PC-3 (cell line): Measurements from ENCODE around the gene TBL3.

Source experiments
- EZH2 ChIP-seq: fragments of 300-600 bp; sonication (generic); IDR thresholded peaks from one replicate; pipeline ENCODE4 v1.6.1; 2017; ENCODE audit warnings: antibody characterized with exemption, mild to moderate bottlenecking, low read length; ENCODE audit not compliant: unreplicated experiment
- EZH2phosphoT487 ChIP-seq: fragments of 300-600 bp; sonication (generic); IDR thresholded peaks from 2 replicates; pipeline ENCODE4 v1.6.1; 2018; ENCODE audit warnings: mild to moderate bottlenecking, antibody characterized with exemption, low read length, borderline replicate concordance
- TF ChIP-seq, protein P1 (sequence below): fragments of 300-600 bp; sonication (generic); conservative IDR thresholded peaks from 2 replicates; pipeline ENCODE4 v1.5.1; 2017; ENCODE audit warnings: antibody characterized with exemption, low read depth, mild to moderate bottlenecking, low read length

DNA sequence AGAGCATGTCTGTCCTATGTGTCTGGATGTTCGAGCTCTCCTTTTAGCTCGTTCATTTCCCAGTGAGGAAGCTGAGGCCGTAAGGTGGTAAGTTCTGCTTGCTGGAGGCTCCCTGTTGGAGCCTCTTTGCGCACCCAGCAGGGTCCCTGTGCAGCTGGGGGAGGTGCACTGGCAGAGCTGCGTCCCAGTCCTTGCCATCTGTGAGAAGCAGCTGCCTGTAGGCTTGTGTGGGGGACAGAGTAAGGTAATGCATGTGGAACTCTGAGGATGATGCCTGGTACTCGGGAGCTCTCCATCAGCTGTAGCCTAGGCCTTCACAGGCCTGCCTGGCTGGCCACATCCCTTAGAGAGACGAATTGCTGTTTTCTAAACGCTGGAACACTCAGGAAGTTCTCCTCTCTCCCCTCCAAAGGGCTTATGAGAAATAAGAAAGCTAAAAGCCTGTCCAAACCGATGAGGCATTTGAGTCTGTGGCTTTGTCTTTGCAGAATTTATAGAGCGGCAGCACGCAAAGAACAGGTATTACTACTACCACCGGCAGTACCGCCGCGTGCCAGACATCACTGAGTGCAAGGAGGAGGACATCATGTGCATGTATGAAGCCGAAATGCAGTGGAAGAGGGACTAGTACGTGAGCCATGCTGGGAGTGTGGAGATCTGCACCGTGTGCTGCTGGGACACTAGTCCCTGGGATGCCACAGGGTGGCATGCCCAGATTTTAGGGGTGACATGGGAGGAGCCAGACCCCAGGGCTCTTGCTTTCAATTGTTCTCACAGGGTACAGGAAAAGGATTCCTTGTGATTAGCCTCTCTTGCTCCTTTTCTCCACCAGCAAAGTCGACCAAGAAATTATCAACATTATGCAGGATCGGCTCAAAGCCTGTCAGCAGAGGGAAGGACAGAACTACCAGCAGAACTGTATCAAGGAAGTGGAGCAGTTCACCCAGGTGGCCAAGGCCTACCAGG lies 10.9 kb upstream of the TBL3 start:
- TF ChIP-seq, protein P1, sequence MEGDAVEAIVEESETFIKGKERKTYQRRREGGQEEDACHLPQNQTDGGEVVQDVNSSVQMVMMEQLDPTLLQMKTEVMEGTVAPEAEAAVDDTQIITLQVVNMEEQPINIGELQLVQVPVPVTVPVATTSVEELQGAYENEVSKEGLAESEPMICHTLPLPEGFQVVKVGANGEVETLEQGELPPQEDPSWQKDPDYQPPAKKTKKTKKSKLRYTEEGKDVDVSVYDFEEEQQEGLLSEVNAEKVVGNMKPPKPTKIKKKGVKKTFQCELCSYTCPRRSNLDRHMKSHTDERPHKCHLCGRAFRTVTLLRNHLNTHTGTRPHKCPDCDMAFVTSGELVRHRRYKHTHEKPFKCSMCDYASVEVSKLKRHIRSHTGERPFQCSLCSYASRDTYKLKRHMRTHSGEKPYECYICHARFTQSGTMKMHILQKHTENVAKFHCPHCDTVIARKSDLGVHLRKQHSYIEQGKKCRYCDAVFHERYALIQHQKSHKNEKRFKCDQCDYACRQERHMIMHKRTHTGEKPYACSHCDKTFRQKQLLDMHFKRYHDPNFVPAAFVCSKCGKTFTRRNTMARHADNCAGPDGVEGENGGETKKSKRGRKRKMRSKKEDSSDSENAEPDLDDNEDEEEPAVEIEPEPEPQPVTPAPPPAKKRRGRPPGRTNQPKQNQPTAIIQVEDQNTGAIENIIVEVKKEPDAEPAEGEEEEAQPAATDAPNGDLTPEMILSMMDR, result no peak
- TF ChIP-seq EZH2 (no peak), EZH2phosphoT487 (no peak)
